HCT116 (cell line): ENCODE results near the gene XRN1.

Experiments used
- CTCF ChIP-seq, 3 experiments: fragments of 200-600 bp in 1 of 3; sonication (generic) in 1 of 3; IDR thresholded peaks in 2 of 3; conservative IDR thresholded peaks in 1 of 3; 2 replicates each; pipeline ENCODE4 v1.5.1; 2012 to 2017; ENCODE audit warnings: low read depth in 2 of 3, low read length in 2 of 3, antibody characterized with exemption in 1 of 3, borderline replicate concordance in 1 of 3, control low read depth in 1 of 3, mild to moderate bottlenecking in 1 of 3, mixed read lengths in 1 of 3, mixed run types in 1 of 3, moderate library complexity in 1 of 3; ENCODE audit not compliant: insufficient read depth in 1 of 3
- EZH2 ChIP-seq: fragments of 200-600 bp; sonication (generic); IDR thresholded peaks from 2 replicates; pipeline ENCODE4 v1.6.1; 2017; ENCODE audit warnings: antibody characterized with exemption, mixed run types
- POLR2A ChIP-seq: IDR thresholded peaks from 2 replicates; pipeline ENCODE4 v1.7.0; 2011; ENCODE audit warnings: borderline replicate concordance; ENCODE audit not compliant: insufficient read depth, insufficient read length; ENCODE audit errors: extremely low read depth
- SIN3A ChIP-seq: IDR thresholded peaks from 2 replicates; pipeline ENCODE4 v1.6.1; 2012; ENCODE audit warnings: low read depth
- TF ChIP-seq, protein P1 (sequence below): IDR thresholded peaks from 2 replicates; pipeline ENCODE4 v1.6.1; 2012

DNA sequence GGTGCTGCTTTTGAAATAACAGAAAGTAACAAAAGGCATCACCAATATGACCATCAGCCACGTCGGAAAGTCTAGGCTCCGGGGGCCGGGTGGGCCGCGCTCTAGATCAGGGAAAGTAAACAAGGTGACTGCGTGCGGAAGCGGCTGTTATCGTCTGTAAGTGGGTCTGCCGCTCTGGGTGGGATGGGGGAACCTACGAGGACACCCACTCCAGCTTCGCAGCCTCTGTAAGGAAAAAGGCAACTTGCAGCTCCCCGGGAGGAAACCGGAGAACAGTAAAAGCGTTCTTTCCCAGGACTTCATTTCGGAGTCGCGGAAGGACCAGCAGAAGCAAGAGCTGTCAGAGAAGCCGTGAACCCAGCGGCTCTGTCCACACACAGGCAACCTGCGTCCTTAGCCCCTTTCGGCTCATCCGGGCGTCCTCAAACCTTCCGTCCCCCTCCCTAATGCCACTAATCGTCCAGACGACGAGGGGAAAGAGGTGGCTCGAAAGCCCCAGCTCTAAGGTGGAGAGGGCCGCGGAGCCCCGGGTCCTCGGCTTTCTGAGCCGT is 461 bp downstream of the XRN1 start:
- TF ChIP-seq CTCF (IDR thresholded peaks at IDR 0.05 in 2 of 3, conservative IDR thresholded peaks at IDR 0.05 in 1 of 3; ENCODE audit: borderline replicate concordance in 1 of 3, insufficient read depth in 1 of 3, low read depth in 2 of 3, low read length in 2 of 3) (no peak), SIN3A (no peak), POLR2A (no peak), EZH2 (no peak)
- TF ChIP-seq, protein P1, sequence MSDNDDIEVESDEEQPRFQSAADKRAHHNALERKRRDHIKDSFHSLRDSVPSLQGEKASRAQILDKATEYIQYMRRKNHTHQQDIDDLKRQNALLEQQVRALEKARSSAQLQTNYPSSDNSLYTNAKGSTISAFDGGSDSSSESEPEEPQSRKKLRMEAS = no peak
